HepG2 (cell line): ENCODE data around the gene CNTRL. TPM values are rescaled to one million over a fixed set of nuclear protein-coding genes. Genes with fewer than 3 reads are reported as not detected.

ENCODE experiments used
- BHLHE40 ChIP-seq: IDR thresholded peaks from 2 replicates; pipeline ENCODE4 v1.6.1; 2011; ENCODE audit warnings: low read length, improper control_type of control experiment
- GMEB1 ChIP-seq: sonication (generic); formaldehyde crosslinking; IDR thresholded peaks from 2 replicates; pipeline ENCODE4 v1.5.1; 2020; ENCODE audit warnings: missing genetic modification reagents, mild to moderate bottlenecking, borderline replicate concordance
- JARID2 ChIP-seq: sonication (generic); formaldehyde crosslinking; IDR thresholded peaks from 2 replicates; pipeline ENCODE4 v1.8.1; 2023; ENCODE audit warnings: missing genetic modification reagents, inconsistent platforms; ENCODE audit not compliant: insufficient replicate concordance
- KDM5A ChIP-seq: fragments of 200-600 bp; sonication (generic); IDR thresholded peaks from 2 replicates; pipeline ENCODE4 v1.7.0; 2018; ENCODE audit warnings: antibody characterized with exemption, mild to moderate bottlenecking, low read length, borderline replicate concordance
- KLF11 ChIP-seq: IDR thresholded peaks from 2 replicates; pipeline ENCODE4 v1.6.1; 2016; ENCODE audit warnings: missing compliant biosample characterization
- RBM39 ChIP-seq: fragments of 200-400 bp; formaldehyde crosslinking; IDR thresholded peaks from one replicate; pipeline ENCODE4 v1.6.1; 2018; ENCODE audit warnings: antibody characterized with exemption, mild to moderate bottlenecking, low read depth, low read length; ENCODE audit not compliant: poor library complexity, severe bottlenecking
- SMARCE1 ChIP-seq: fragments of 450-650 bp; IDR thresholded peaks from 2 replicates; pipeline ENCODE4 v1.6.1; 2017; ENCODE audit warnings: borderline replicate concordance
- SP5 ChIP-seq: IDR thresholded peaks from 2 replicates; pipeline ENCODE4 v1.6.1; 2016; ENCODE audit warnings: low read depth, borderline replicate concordance
- SRY ChIP-seq: sonication (generic); formaldehyde crosslinking; IDR thresholded peaks from 2 replicates; pipeline ENCODE4 v1.8.0; 2022; ENCODE audit warnings: mild to moderate bottlenecking, missing genetic modification reagents
- THAP11 ChIP-seq: IDR thresholded peaks from 2 replicates; pipeline ENCODE4 v1.6.1; 2016; ENCODE audit warnings: missing biosample characterization, missing genetic modification reagents
- ZHX2 ChIP-seq, 2 experiments: sonication (generic) in 1 of 2; formaldehyde crosslinking in 1 of 2; IDR thresholded peaks; 2 replicates each; pipeline versions ENCODE4 v1.6.1 to v1.9.0; 2014 to 2022; ENCODE audit warnings: antibody characterized with exemption in 1 of 2, borderline replicate concordance in 1 of 2, inconsistent platforms in 1 of 2, low read depth in 1 of 2, missing genetic modification reagents in 1 of 2
- ZMYM3 ChIP-seq: sonication (generic); formaldehyde crosslinking; IDR thresholded peaks from 2 replicates; pipeline ENCODE4 v1.5.1; 2020; ENCODE audit warnings: mild to moderate bottlenecking, missing genetic modification reagents
- ZNF138 ChIP-seq: sonication (generic); formaldehyde crosslinking; IDR thresholded peaks from 2 replicates; pipeline ENCODE4 v1.5.0; 2020; ENCODE audit warnings: mild to moderate bottlenecking, low read depth, missing genetic modification reagents
- ZNF235 ChIP-seq: sonication (generic); formaldehyde crosslinking; IDR thresholded peaks from 2 replicates; pipeline ENCODE4 v1.8.1; 2023; ENCODE audit warnings: mild to moderate bottlenecking, missing genetic modification reagents, borderline replicate concordance
- ZNF614 ChIP-seq: IDR thresholded peaks from 2 replicates; pipeline ENCODE4 v1.6.1; 2018; ENCODE audit warnings: missing biosample characterization, missing genetic modification reagents, inconsistent platforms, borderline replicate concordance
- polyA plus RNA-seq, 8 experiments: library from polyadenylated mRNA; depleted of rRNA in 3 of 8; stranded (reverse) in 7 of 8; unstranded in 1 of 8; fragments of >200 nt; fragmentation: Illumina TruSeq in 4 of 8; extraction: Trizol in 4 of 8; gene quantifications; 2 replicates each; pipeline versions ENCODE4 v1.2.1 to v1.2.3, GENCODE V29; 2011 to 2016; ENCODE audit warnings: low read depth in 4 of 8, missing spikeins in 1 of 8, mixed read lengths in 1 of 8; ENCODE audit not compliant: insufficient read depth in 1 of 8
- total RNA-seq, 5 experiments: library from RNA; depleted of rRNA; stranded (reverse); fragments of >200 nt; fragmentation: Illumina TruSeq; extraction: Trizol; gene quantifications; 2 replicates each; pipeline ENCODE4 v1.2.3, GENCODE V29; 2016; ENCODE audit warnings: low read depth in 1 of 5
- TF ChIP-seq, protein P1 (sequence below), 2 experiments: fragments of 450-650 bp in 1 of 2; sonication (generic) in 1 of 2; formaldehyde crosslinking; IDR thresholded peaks; 2 replicates each; pipeline versions ENCODE4 v1.5.0 to v1.8.0; 2020 to 2022; ENCODE audit warnings: mild to moderate bottlenecking in 1 of 2, missing genetic modification reagents in 1 of 2

The CNTRL gene
- total and polyA plus RNA-seq, 2 of the 13 experiments (the other 11 are each of a cell fraction or from before 2014, with no cell fraction given): 7.5 to 11.8 TPM

DNA sequence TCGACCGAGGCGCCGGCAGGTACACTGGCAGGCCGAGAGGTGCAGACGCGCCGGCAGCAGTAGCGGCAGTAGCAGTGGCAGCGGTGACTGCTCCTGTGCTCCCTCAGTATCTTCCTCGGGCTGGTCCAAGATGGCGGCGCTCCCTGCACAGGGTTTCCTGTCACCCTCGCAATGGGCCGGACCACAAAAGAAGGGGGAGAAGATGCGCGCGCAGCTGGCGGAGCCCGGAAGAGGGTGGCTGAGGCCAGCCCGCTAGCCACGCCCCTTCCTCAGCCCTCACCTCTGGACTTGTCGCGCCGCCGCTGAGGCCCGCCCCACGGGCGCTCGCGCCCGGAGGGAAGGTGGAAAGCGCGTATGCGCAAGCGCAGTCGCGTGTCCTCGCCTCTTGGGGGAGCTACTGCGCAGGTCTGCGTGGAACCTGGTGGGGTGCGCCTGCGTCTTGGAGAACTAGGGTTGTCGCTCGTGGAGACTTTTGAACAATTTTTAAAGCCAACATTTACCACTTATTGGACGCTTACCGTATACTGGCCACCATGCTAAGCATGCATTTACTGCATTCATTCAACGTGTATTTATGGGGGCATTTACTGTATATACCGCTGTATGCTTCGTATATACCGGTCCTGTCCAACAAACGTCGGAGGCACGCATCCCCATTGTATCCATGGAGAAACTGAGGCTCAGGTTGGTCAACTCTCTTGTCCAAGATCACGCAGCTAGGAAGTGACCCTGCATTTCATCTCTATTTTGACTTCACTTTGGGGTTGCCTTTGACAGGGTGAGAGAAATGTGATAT, 127.2 kb downstream of the CNTRL start, which contains the start of gene RAB14 (continued):
- TF ChIP-seq ZHX2 (IDR thresholded peaks at IDR 0.05; ENCODE audit: low read depth) (peak; percentile 85), ZHX2 (CRISPR knock-in tag; IDR thresholded peaks at IDR 0.05; ENCODE audit: borderline replicate concordance) (no peak), ZNF614 (CRISPR knock-in tag) (peak; percentile 52; the same call in 1 of the 2 replicates), RBM39 (peak; percentile 79), ZNF235 (CRISPR knock-in tag) (0 out of 2 replicates have a peak, but pooled peaks have one; percentile 13), KDM5A (no peak), KLF11 (no peak; the same call in 1 of the 2 replicates), SRY (CRISPR knock-in tag) (no peak; the same call in 1 of the 2 replicates), ZMYM3 (peak; percentile 78), JARID2 (CRISPR knock-in tag) (no peak), SP5 (peak; percentile 62; the same call in 1 of the 2 replicates), THAP11 (CRISPR knock-in tag) (peak; percentile 84), GMEB1 (CRISPR knock-in tag) (peak; percentile 76; the same call in 1 of the 2 replicates), BHLHE40 (no peak; the same call in 1 of the 2 replicates), ZNF138 (CRISPR knock-in tag) (no peak), SMARCE1 (no peak)
- TF ChIP-seq, protein P1, sequence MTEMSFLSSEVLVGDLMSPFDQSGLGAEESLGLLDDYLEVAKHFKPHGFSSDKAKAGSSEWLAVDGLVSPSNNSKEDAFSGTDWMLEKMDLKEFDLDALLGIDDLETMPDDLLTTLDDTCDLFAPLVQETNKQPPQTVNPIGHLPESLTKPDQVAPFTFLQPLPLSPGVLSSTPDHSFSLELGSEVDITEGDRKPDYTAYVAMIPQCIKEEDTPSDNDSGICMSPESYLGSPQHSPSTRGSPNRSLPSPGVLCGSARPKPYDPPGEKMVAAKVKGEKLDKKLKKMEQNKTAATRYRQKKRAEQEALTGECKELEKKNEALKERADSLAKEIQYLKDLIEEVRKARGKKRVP (CRISPR knock-in tag; IDR thresholded peaks at IDR 0.05): peak in 1 of 2 experiments; percentile 48; a peak in 1 of 4 replicates
